GM20431 (cell line): ENCODE data around the gene EMILIN2.

ENCODE experiments used
- in situ Hi-C: fragments of 300-500 bp; cut with MseI, MboI; formaldehyde crosslinking; loops from one replicate; pipeline ENCODE4 v1.15.0; 2020; ENCODE audit warnings: low sequenced_read_pairs; ENCODE audit not compliant: unreplicated experiment

The EMILIN2 gene

GRCh38 chr18:2871111-2871720 lies 24.4 kb downstream of the EMILIN2 start:
- in situ Hi-C loops, result no loop called here

GRCh38 chr18:2872095-2872494 lies 25.3 kb downstream of the EMILIN2 start:
- in situ Hi-C loops, result no loop called here

DNA sequence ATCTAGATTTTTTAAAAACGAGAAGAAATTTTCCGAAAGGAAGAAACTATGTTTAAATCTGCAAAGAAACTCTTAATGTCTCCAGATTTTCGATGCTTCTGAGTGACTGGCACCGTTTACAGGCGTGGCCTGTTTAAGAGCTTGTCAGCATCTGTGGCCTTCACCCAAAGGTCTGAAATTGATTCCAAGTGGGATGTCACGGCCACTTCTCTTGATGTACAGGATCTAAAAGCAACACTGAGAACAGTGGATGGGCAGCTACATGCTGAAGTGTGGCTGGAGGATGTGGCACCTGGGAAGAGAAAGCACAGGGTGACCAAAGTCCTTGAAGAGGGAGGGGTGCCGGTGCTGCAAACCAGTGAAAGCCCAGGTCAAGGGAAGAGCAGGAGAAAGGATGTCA lies 28.0 kb downstream of the EMILIN2 start:
- in situ Hi-C loops, result no loop called here

- in situ Hi-C loops, result no loop called here
Measured at GRCh38 chr18:2878656-2879330, 32.0 kb downstream of the EMILIN2 start.

GRCh38 chr18:2879889-2880288 lies 33.1 kb downstream of the EMILIN2 start:
- in situ Hi-C loops, result no loop called here

DNA sequence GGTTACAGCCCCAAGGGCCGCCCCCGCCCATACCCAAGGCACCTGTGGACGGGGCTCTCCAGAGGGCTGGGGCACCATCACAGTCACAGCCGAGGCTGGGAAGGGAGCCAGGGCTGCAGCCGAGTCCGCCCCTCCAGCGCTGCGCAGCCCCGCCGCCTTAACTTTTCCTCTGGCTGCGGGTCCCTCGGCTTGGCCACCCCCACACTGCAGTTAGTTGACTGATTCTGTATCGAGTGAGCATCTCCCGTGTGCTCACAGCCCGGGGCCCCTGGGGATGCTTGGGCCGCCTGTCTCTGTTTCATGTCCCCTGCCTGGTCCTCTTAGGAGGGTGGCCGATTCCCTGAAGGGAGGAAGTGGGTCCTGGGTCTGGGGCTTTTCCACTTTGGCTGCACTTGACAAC lies 33.7 kb downstream of the EMILIN2 start:
- in situ Hi-C loops, result no loop called here

- in situ Hi-C loops, result no loop called here
Measured at GRCh38 chr18:2881088-2881839, 34.5 kb downstream of the EMILIN2 start.

GRCh38 chr18:2881840-2882195 lies 35.0 kb downstream of the EMILIN2 start:
- in situ Hi-C loops, result no loop called here

DNA sequence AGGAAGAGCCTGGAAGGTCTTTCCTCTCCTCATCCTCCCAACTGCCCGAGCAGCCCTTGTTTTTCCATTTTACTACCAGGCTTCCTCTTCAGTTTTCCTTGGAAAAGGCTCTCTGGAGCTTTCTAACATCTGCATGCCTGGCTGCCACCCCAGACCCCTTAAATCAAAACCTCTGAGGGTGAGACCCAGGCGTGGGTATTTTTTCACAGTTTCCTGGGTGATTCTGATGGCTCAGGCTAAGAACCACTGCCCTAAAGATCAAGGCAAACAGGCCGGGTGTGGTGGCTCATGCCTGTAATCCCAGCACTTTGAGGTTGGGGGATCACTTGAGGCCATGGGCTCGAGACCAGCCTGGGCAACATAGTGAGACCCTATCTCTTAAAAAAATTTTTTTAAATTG lies 35.4 kb downstream of the EMILIN2 start:
- in situ Hi-C loops, result no loop called here

- in situ Hi-C loops, result no loop called here
Measured at GRCh38 chr18:2883076-2883735, 36.4 kb downstream of the EMILIN2 start.

GRCh38 chr18:2884706-2885285 lies 38.0 kb downstream of the EMILIN2 start:
- in situ Hi-C loops, result no loop called here

DNA sequence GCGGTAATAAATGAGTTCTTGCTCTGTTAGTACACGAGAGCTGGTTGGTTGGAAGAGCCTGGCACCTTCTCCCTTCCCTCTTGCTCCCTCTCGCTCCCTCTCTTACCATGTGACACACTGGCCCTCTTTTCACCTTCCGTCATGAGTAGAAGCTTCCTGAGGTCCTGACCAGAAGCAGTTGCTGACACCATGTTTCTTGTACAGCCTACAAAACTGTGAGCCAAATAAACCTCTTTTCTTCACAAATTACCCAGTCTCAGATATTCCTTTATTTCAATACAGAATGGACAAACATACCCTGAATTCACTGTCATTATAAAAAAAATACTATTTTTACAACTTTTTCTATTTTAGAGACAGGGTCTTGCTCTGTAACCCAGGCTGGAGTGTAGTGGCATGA lies 40.7 kb downstream of the EMILIN2 start:
- in situ Hi-C loops, result no loop called here

DNA sequence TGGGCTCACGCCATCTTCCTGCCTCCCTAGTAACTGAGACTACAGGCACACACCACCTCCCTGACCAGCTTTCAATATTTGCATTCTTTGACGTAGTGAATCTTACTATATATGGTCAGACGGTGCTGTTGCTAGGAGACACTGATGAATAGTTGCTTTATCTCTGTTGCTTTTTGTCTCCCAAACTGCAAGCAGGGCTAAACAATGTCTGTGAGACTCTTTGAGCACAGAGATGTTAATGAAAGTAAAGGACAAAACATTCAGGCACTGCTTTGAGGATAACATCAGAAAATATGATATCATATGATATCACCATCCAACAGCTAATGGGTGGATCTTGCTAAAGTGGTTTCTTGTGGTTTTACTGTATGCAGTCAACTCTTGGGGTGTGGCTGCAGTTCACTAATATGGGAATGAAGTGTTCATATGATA lies 43.0 kb downstream of the EMILIN2 start:
- in situ Hi-C loops, result no loop called here

DNA sequence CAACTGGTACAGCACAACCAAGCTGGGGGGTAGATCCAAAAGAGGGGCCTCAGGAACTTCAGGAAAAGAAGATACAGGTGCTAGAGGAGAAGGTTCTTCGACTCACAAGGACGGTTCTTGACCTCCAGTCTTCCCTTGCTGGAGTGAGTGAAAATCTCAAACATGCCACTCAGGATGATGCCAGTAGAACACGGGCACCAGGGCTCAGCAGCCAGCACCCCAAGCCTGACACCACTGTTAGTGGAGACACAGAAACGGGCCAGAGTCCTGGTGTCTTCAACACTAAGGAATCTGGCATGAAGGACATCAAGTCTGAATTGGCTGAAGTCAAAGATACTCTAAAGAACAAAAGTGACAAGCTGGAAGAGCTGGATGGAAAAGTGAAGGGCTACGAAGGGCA lies 43.8 kb downstream of the EMILIN2 start:
- in situ Hi-C loops, result no loop called here

DNA sequence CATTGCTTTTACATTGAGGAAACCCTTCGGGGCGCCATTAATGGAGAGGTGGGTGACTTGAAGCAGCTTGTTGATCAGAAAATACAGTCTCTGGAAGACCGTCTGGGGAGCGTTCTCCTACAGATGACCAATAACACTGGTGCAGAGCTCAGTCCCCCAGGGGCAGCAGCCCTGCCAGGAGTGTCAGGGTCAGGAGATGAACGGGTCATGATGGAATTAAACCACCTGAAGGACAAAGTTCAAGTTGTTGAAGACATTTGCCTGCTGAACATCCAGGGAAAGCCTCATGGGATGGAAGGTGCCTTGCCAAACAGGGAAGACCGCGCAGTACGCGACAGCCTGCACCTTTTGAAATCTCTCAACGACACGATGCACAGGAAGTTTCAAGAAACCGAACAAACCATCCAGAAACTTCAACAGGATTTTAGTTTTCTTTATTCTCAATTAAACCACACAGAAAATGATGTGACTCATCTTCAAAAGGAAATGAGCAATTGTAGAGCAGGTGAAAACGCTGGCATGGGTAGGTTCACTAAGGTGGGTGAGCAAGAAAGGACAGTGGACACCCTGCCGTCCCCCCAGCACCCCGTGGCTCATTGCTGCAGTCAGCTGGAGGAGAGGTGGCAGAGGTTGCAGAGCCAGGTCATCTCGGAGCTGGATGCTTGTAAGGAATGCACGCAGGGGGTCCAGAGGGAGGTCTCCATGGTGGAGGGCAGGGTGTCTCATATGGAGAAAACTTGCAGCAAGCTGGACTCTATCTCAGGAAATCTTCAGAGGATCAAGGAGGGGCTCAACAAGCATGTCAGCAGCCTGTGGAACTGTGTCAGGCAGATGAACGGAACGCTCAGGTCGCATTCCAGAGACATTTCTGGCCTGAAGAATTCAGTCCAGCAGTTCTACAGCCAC lies 45.0 kb downstream of the EMILIN2 start:
- in situ Hi-C loops, result no loop called here

DNA sequence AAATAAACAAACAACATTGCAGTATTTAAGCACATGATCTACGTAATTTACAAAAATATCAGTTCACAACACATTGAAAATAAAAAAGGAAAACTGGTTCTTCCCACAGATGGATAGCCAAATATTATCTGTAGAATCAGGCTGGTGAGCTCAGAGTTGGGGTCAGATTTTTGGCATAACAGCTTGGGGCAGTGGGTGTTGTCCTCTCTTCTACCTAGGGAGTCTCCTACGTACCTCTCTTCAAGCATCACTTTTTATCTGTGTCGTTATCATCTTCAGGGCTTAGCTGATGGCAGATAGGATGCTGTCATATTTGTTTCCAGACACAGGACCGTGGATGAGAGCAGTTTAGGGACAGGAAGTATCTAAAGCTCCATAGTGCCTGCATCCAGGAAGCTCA lies 46.2 kb downstream of the EMILIN2 start:
- in situ Hi-C loops, result no loop called here

GRCh38 chr18:2893676-2894075 lies 46.9 kb downstream of the EMILIN2 start:
- in situ Hi-C loops, result no loop called here

DNA sequence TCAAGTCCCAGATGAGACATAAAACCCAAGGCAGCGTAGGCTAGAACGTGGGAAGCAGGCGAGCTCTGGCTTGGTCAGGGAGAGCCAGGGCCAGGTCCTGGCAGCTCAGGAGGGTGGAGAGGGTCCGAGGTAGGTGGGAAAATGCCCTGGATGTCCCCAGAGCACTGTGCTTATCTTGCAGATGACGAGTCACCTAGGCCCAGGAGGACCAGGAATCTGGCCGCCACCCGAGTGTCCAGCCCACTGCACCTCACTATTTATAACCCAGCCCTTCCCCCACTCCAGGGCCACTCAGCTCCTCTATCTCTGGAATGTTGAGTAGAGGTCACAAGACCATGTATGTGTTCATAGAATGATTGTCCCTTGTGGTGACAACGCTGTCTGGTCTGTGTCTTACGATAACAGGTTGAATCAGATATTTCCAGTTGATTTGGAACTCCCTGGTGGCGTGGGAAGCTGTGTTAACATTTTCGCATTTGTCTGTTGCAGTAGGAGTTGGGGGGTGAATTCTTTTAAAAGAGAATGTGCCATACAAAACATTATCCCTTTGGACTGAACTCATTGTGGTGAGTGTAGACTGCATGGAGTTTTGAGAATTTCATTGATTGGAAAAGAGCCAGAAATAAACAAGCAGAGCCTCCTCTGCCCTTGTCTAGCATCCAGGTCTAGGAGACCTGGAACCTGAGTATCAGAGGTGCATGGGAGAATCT lies 47.5 kb downstream of the EMILIN2 start:
- in situ Hi-C loops, result no loop called here

- in situ Hi-C loops, result no loop called here
Measured at GRCh38 chr18:2894841-2895370, 48.1 kb downstream of the EMILIN2 start.
